Keratinocyte (primary cell): ENCODE measurements around the gene CXCL1.

Experiments
- CTCF ChIP-seq, 3 experiments: IDR thresholded peaks in 1 of 3; conservative IDR thresholded peaks in 1 of 3; optimal IDR thresholded peaks in 1 of 3; 2 replicates in 2 of 3; 3 replicates in 1 of 3; pipeline versions ENCODE3 to v1.5.1; 2011; ENCODE audit warnings: low read length in 3 of 3, mild to moderate bottlenecking in 3 of 3, moderate library complexity in 2 of 3, control low read depth in 1 of 3, inconsistent platforms in 1 of 3; ENCODE audit not compliant: insufficient read depth in 2 of 3; ENCODE audit errors: extremely low read depth in 1 of 3
- EZH2 ChIP-seq: IDR thresholded peaks from one replicate; pipeline ENCODE4 v1.6.1; 2012; ENCODE audit warnings: inconsistent platforms, mild to moderate bottlenecking, low read length, moderate library complexity

DNA sequence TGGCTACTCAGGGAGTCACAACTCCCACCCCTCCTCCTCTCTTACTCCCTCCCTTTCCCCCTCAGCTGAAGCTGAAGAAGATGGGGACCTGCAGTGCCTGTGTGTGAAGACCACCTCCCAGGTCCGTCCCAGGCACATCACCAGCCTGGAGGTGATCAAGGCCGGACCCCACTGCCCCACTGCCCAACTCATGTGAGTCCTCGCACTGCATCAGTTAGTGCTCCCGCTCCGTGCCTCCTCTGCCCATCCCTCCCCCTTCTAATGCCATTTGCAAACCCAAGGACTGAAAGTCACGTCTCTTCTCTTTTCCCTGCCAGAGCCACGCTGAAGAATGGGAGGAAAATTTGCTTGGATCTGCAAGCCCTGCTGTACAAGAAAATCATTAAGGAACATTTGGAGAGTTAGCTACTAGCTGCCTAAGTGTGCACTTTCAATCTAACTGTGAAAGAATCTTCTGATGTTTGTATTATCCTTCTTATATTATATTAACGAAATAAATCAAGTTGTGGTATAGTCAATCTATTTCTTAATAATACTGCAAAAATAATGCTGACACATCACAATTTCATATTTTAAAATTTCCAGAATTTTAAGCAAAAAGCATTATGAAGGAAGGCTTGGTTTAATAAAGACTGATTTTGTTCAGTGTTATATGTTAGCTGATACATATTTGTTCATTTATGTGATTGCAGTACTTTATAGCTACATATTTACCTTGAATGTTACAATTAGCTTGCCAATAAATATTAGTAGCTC, 15.3 kb upstream of the CXCL1 start:
- TF ChIP-seq EZH2 (no peak), CTCF (optimal IDR thresholded peaks at IDR 0.05 in 1 of 3, IDR thresholded peaks at IDR 0.05 in 1 of 3, conservative IDR thresholded peaks at IDR 0.05 in 1 of 3; ENCODE audit: extremely low read depth in 1 of 3, insufficient read depth in 2 of 3, low read length in 3 of 3) (no peak)
